GM19324 (cell line): ENCODE results near the gene DIP2B.

ENCODE experiments used
- ATAC-seq: cut with Tn5 transposase; IDR thresholded peaks from one replicate; pipeline ENCODE4 v1.9.1; 2021; ENCODE audit warnings: mild to moderate bottlenecking, moderate library complexity; ENCODE audit not compliant: unreplicated experiment, low FRiP score

Gene DIP2B

GRCh38 chr12:50627491-50627890 is 122.7 kb downstream of the DIP2B start:
- ATAC-seq: no peak

DNA sequence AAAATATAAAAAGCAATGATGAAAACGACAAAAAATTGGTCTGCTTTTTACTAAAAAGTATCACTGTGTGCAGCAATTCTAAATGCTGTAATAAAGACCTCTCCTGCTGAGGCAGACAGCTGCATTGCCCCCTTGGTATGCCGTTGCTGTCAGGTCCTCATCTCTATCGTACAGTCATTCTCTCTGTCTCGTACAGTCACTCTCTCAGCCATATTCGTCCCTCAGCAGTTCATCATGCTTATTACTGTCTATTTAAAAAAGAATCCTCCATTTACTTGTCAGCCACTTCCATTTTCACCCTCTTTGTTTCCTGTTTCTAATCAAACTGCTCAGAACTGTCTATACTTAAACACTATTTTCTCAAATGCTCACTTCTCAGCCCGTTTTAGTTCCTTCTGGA is 123.6 kb downstream of the DIP2B start:
- no peak for ATAC-seq

- ATAC-seq: no peak
These were observed 129.2 kb downstream of the DIP2B start for GRCh38 chr12:50633955-50634354.

DNA sequence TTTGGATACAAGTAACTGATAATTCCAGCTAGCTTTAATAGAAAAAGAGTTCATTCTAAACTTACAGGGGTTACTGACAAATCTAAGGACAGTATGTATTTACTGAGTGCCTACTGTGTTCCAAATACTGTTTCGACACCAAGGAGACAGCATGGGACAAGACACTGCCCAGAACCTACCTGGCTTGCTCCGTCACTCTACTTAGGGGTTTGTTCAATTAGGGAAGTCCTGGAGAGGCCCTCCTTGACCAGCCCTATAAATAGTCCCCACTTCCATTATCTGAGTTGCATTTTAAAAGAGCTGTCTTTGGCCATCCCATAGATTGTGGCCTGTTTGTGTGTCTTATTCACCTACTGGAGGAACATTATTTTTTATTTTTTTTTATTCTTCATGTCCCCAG is 129.6 kb downstream of the DIP2B start:
- no peak for ATAC-seq

- no peak for ATAC-seq
These were observed 130.6 kb downstream of the DIP2B start for GRCh38 chr12:50635364-50635763.

GRCh38 chr12:50635857-50636256 is 131.1 kb downstream of the DIP2B start:
- ATAC-seq: no peak

- ATAC-seq: no peak
These were observed 131.7 kb downstream of the DIP2B start for GRCh38 chr12:50636505-50636904.

DNA sequence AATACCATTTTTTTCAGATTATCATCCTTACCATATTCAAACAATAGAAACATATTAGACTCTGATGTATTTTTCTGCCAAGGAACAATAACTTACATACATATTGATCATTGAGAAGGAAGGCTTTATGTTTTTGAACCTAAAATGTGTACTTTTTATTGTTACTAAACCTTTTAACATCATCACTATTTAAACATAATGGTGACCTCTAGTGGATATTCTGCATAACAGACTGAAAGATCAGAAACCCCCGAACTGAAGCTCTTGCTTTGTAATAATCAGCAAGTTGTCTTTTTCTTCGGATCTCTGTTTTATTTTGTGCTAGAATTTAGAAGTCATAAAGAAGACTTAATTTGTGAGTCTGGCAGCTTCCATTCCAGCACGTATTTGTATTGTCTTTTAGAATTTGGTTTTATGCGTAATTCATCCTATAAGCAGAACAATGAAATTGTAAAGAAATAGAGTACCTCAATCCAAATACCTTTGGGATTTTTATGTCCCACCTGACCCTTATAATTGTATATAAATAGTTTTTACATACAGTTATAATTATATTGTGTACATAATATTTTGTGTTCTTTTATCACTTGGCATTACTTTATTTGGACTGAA is 133.2 kb downstream of the DIP2B start:
- no peak for ATAC-seq

DNA sequence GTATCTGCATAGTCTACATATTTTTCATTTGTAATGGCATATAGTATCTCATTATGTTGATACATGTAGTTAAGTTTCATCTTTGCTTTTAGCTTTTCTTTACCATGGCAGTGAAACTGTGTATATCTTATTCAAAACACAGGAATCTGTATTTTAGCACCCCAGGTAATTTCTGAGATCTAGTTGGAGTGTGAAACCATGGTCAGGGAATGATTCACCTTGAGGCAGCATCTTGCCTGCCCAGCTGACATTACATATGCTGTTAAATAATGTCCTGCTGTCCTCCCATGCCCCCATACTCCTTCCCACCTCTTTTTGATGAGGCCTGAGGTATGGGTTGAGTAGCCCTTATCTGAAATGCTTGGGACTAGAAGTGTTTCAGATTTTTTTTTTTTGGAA is 133.7 kb downstream of the DIP2B start:
- no peak for ATAC-seq

DNA sequence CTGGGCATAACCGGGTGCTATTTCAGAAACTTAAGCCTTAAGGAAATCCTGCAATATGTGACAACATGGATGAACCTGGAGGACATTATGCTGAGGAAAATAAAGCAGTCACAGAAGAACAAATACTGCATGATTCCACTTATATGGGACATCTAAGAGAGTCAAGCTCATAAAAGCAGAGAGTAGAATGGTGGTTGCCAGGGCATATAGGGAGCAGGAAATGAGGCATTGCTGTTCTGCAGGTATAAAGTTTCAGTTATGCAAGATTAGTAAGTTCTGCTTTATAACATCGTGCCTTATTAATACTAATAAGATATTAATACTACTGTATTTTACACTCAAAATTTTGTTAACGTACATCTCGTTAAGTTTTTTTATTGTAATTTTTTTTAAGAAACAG is 134.9 kb downstream of the DIP2B start:
- ATAC-seq: no peak

DNA sequence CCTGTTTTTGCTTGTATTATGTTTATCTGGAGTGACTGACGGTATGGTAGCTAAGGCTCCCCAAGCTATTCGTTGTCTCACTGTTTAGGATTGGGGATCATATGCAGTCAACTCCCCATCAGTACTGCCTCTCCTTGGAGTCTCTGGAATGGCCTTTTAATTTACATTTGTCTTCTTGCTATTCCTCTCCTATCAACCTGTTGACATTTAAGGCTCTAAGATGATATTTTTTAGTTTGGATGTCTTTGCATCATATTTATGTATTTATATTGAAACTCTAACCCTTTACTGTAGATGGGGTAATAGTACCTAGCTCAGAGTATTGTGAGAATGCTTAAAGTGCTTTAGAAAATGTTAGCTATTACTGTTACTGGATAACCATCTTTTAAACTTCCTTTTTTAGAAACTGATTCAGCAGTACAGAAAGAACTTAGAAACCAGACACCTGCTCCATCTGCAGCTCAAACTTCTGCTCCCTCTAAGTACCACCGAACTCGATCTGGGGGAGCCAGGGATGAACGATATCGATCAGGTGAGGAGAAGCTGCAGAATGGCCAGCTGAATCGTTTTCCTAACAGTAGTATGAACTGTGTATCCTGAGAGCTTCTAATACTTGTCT is 135.6 kb downstream of the DIP2B start:
- no peak for ATAC-seq

DNA sequence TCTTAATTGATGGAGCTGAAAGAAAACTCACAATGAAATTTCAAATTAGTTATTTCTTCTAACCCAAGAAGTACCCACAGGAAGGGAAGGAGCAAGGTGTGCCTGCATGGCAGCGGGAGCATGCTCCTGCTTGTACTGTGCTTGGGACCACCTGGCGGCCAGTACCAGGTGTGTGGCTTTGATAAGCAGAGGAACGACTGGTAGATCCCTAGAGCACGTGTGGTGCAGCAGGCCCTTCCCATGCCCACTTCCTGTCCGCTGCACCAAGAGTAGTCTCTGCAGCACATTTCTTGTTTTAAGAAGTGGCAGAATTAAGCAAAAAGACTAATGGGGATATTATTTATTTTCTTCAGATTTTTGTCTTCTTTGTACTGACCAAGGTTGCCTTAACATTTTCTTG is 136.8 kb downstream of the DIP2B start:
- ATAC-seq: no peak

GRCh38 chr12:50642035-50642451 is 137.3 kb downstream of the DIP2B start:
- ATAC-seq: no peak

- ATAC-seq: no peak
These were observed 138.0 kb downstream of the DIP2B start for GRCh38 chr12:50642761-50643160.

DNA sequence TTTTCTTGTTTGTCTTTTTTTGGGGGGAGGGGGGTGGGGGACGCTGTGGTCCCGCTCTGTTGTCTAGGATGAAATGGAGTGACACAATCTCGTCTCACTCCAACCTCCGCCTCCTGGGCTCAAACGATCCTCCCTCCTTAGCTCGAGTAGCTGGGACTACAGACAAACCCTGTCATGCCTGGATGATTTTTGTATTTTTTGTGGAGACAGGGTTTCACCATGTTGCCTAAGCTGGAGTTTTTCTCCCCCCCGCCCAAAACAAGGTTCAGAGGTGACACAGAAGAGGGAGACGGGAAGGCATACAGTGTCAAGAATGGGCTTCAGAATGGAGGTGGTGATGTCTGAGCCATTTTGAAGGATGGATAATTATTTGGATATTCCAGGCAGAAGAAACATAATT is 142.2 kb downstream of the DIP2B start:
- ATAC-seq: no peak

DNA sequence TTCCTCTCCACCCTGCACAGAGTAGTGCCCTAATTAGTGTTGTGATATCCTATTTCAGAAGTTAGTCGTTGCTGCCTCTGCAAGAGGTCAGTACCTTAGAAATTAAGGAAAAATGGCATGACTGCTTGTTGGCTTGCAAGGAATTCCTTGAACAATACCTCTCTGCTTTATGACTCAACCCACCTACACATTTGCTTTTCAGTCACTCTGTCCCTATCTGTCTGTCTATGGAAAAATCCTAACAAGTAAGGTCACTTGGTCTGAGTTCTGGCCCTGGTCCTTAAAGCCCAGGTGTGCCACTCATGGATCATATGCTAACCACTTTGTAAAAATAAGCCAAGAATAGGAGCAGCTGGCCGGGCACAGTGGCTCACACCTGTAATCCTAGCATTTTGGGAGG is 142.7 kb downstream of the DIP2B start:
- no peak for ATAC-seq

DNA sequence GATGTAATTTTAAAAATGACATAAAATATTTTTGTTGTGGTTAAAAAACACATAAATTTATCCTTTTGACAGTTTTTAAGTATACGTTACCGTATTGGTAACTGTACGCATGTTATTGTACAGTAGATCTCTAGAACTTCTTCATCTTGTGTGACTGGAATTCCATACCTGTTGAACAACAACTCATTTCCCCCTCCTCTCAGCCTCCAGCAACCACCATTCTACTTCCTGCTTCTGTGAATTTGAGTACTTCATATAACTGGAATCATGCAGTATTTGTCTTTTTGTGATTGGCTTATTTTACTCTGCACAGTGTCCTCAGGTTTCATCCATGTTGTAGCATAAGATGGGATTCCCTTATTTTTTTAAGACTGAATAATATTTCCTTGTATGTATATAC is 145.5 kb downstream of the DIP2B start:
- ATAC-seq: no peak

DNA sequence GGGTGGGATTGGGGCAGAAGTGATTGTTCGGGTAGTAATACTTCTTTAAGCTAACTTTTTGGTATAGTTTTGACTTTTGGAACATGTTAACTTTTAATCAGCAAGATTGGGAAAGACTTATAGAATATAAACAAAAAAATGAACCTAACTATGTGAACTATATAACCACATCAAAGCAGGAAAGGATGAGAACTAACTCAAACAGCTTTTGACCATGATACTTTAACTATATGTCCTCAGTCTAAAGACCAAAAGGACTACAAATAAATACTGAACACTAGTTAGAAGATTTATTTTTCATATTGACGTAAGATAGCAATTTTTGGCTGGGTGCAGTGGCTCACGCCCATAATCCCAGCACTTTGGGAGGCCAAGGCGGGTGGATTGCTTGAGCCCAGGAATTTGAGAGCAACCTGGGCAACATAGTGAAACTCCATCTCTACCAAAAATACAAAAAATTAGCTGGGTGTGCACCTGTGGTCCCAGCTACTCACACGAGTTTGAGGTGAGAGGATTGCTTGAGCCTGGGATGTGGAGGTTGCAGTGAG is 150.7 kb downstream of the DIP2B start:
- no peak for ATAC-seq

- no peak for ATAC-seq
These were observed 154.5 kb downstream of the DIP2B start for GRCh38 chr12:50659260-50659659.

DNA sequence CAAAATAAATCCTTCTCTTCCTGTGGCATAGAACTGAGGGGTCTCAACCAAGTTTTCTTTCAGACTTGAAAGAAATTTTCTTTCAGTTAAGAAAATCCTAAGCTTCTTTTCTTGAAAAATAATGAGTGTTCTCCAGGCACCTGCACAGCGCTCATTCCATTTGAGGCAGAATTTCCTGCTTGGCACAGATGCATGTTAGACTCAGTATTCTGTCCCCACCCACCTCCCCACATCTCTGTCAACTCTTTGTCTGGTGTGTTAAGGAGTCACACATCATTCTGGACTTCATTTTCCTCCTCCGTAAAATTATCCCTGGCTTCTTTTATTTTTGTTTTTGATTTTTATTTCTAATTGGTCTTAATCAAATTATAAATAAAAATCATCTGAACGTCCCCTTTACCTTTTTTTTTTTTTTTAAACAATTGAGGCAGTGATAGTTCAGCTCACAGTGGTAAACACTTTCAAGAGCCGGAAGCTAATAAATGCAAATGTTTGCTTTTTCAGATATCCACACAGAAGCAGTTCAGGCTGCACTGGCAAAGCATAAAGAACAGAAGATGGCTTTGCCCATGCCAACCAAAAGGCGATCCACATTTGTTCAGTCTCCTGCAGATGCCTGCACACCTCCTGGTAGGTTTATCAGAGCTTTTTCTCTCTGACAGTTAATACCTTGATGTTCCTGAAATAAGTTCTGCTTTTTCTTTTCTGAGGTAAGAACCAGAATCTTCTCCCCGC is 155.1 kb downstream of the DIP2B start:
- ATAC-seq: no peak

DNA sequence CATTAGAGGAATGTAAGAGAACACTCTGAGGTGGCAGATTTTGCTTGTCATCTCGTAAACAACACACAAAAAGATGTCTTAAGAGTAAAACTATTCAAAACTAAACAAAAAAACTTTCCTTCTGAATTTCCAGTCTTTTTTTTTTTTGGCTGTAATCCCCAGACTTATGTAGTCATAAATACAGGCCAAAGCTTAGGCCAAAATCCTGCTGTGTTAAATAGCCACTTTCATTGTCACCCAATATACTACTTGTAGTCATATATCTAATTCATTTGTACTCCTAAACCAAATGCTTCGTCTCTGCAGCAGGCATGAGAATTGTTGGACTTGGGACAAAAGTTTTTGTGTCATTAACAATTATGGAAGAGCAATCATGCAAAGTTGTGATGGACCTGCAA is 155.6 kb downstream of the DIP2B start:
- ATAC-seq: no peak
